HG03442 (cell line): ENCODE data around the gene PELI2.

Source experiments
- ATAC-seq: cut with Tn5 transposase; IDR thresholded peaks from one replicate; pipeline ENCODE4 v1.9.1; 2021; ENCODE audit warnings: mild to moderate bottlenecking, moderate library complexity; ENCODE audit not compliant: unreplicated experiment

PELI2 gene

GRCh38 chr14:56333359-56334292 lies 215.4 kb downstream of the PELI2 start:
- no peak for ATAC-seq

- no peak for ATAC-seq
These were observed 216.2 kb downstream of the PELI2 start for GRCh38 chr14:56334458-56334857.

DNA sequence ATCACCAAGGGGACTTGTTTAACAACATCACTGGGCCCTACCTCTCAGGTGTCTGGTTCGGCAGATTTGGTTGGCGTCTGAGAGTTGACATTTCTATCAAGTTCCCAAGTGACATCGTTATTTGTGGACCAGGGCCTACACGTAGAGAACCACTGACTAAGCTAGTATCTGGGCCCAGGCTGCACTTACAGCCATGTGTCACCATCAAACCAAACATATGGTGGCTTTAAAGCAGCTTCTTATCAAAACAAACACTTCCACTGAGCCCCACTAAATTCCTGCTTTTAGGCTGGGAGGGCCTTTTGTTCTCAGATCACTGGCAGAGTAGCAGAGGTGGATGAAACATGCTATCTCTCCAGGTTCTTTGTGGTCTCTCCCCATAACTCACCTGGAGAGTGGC lies 220.5 kb downstream of the PELI2 start:
- ATAC-seq, result no peak

GRCh38 chr14:56339855-56340701 lies 221.9 kb downstream of the PELI2 start:
- ATAC-seq, result peak; percentile 86

- no peak for ATAC-seq
These were observed 222.7 kb downstream of the PELI2 start for GRCh38 chr14:56340932-56341331.

DNA sequence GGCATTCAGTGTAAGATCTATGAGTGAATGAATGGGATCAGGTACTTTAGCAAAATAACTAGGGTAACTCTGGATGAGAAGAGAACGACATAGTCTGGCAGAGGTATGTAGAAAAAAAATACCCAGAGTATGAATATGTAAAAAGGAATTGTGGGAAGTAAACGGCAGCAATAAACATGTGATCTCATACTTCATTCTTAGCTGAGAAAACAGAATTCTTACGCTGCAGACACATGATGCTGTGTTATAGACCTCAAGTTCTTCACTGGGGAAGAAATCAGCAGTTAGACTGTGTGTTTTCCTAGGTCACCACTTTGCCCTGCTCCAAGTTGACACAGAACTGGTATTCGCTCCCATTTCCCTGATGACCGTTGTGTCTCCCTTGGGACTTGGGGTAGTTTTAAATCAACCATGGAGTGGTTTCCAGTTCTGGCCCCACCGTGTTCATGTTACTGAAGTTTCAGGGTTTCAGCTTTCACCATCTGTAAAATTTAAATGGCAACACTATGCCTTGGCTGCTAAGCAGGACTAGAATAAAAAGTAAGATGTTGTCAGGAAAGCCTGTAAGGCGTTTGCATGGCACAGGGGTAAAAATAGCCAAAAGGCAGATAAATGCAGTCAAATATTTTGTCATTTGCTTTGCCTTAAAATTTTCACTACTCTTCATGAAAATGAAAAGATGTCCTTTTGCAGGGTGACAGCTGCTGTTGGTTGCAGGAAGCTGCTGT lies 223.7 kb downstream of the PELI2 start:
- no peak for ATAC-seq

GRCh38 chr14:56342494-56342942 lies 224.3 kb downstream of the PELI2 start:
- no peak for ATAC-seq

DNA sequence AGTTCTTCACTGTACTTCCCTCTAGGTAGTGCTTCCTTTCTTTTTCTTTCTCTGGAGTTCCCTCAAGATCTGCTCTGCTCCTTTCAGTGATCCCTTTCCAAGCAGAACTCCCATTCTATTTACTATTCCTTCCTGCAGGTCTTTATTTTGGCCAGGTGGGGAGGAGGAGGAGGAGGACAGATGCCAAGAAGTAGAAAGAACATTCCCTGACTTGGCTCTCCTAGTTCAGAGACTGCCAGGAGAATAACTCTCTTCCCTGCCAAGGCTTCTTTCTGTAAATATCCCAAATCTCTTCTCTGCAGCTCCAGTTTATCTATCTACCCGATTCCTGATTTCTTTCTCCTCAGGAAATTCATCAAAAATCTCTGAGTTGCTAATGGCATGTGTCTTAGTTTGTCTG lies 231.7 kb downstream of the PELI2 start:
- no peak for ATAC-seq
